ENCODE measurements around the gene AKIP1. TPM values are rescaled to one million over a fixed set of nuclear protein-coding genes. Genes with fewer than 3 reads are reported as not detected.

AKIP1 gene
- 10 to 100 TPM in 2 of 4 donors, 1 to 10 TPM in 2; 5.2 to 21.2 (median 11.0) TPM for total RNA-seq

GRCh38 chr11:8911029-8911823 lies at the start of gene AKIP1:
Gene AKIP1 (plus strand): TSS chr11:8911189. CDS start chr11:8911450, 261 bp downstream.
- DNase-seq: peak; percentile 95
- peak within 1 kb of the TSS; percentile 65 to 100 (median 72) for H3K4me3 ChIP-seq
- no peaks in the 10 kb centered on the region for H3K36me3 ChIP-seq
- H3K9me3 ChIP-seq: no peaks in the 10 kb centered on the region
- TF ChIP-seq EP300 (IDR thresholded peaks at IDR 0.05; ENCODE audit: low read depth) (no peak), CTCF (IDR thresholded peaks at IDR 0.05) (no peak), POLR2AphosphoS5 (IDR thresholded peaks at IDR 0.05) (peak; percentile 61 to 87 (median 70)), POLR2A (IDR thresholded peaks at IDR 0.05) (peak; percentile 40)
- no peaks in the 10 kb centered on the region for H3K27me3 ChIP-seq
- H3K27ac ChIP-seq: peak within 1 kb of the TSS; percentile 85 to 99 (median 94)
- 0% methylated on average over 33 of the region's 68 CpGs; no CpG with 5 or more reads in 1 of the 2 donors for WGBS, 2 donors (ENCODE audit: low coverage in 1 of 2)
- intact Hi-C loops (cut with DNase I; ENCODE audit: low total_unique reads): loop anchor here (5.0 kb wide), 1 partner anchor 51 kb away; the partner anchor contains the start of gene TMEM9B
- H3K4me1 ChIP-seq: peaks cover 10 to 31% (median 22%) of the 10 kb centered on the region in 4 donors
- in situ Hi-C loops (cut with MboI; ENCODE audit: low pct_ligation_motif_present in 1 of 4, low pct_unique_long_range_greater_than_20kb in 1 of 4, low sequenced_read_pairs in 3 of 4): no loop called here

- peak overlapping the region; percentile 42 to 66 (median 51) for H3K27ac ChIP-seq
These were observed 47.2 kb upstream of the AKIP1 start for GRCh38 chr11:8863838-8864237.

GRCh38 chr11:8865304-8865703 lies 45.7 kb upstream of the AKIP1 start:
- in situ Hi-C loops (cut with MboI; ENCODE audit: low pct_ligation_motif_present in 1 of 4, low pct_unique_long_range_greater_than_20kb in 1 of 4, low sequenced_read_pairs in 3 of 4) (no loop called here), intact Hi-C loops (cut with DNase I; ENCODE audit: low total_unique reads) (no loop called here)
- H3K36me3 ChIP-seq: no peaks in the 10 kb centered on the region
- no peak for DNase-seq
- H3K4me3 ChIP-seq: no peak overlapping the region
- no peaks in the 10 kb centered on the region for H3K27me3 ChIP-seq
- H3K4me1 ChIP-seq: peaks cover 0 to 41% (median 11%) of the 10 kb centered on the region in 4 donors
- no peaks in the 10 kb centered on the region for H3K9me3 ChIP-seq
- H3K27ac ChIP-seq: peak overlapping the region in 3 of 4 donors; percentile 42 to 66 (median 46)
- no peak for TF ChIP-seq POLR2A (IDR thresholded peaks at IDR 0.05)
- TF ChIP-seq CTCF (IDR thresholded peaks at IDR 0.05): no peak
- TF ChIP-seq EP300 (IDR thresholded peaks at IDR 0.05; ENCODE audit: low read depth): no peak
- TF ChIP-seq POLR2AphosphoS5 (IDR thresholded peaks at IDR 0.05): no peak

More at GRCh38 chr11:8863838-8864237, 47.2 kb upstream of the AKIP1 start:
- WGBS, 2 donors (ENCODE audit: low coverage in 1 of 2): 86% methylated on average over 1 of the region's 1 CpG; no CpG with 5 or more reads in 1 of the 2 donors
- in situ Hi-C loops (cut with MboI; ENCODE audit: low pct_ligation_motif_present in 1 of 4, low pct_unique_long_range_greater_than_20kb in 1 of 4, low sequenced_read_pairs in 3 of 4) (no loop called here), intact Hi-C loops (cut with DNase I; ENCODE audit: low total_unique reads) (no loop called here)
- no peaks in the 10 kb centered on the region for H3K9me3 ChIP-seq
- TF ChIP-seq POLR2A (IDR thresholded peaks at IDR 0.05) (no peak), CTCF (IDR thresholded peaks at IDR 0.05) (no peak), POLR2AphosphoS5 (IDR thresholded peaks at IDR 0.05) (no peak), EP300 (IDR thresholded peaks at IDR 0.05; ENCODE audit: low read depth) (no peak)
- H3K36me3 ChIP-seq: no peaks in the 10 kb centered on the region
- DNase-seq: no peak
- no peaks in the 10 kb centered on the region for H3K27me3 ChIP-seq
- H3K4me3 ChIP-seq: no peak overlapping the region
- H3K4me1 ChIP-seq: peaks cover 0 to 28% (median 7%) of the 10 kb centered on the region in 4 donors

GRCh38 chr11:8867035-8867434 lies 44.0 kb upstream of the AKIP1 start:
- DNase-seq: no peak
- intact Hi-C loops (cut with DNase I; ENCODE audit: low total_unique reads): no loop called here
- in situ Hi-C loops (cut with MboI; ENCODE audit: low pct_ligation_motif_present in 1 of 4, low pct_unique_long_range_greater_than_20kb in 1 of 4, low sequenced_read_pairs in 3 of 4): no loop called here
- Histone ChIP-seq H3K36me3 (no peaks in the 10 kb centered on the region), H3K4me1 (peaks cover 0 to 53% (median 14%) of the 10 kb centered on the region in 4 donors), H3K27ac (peak overlapping the region in 2 of 4 donors; percentile 27 to 48), H3K27me3 (peaks cover 9% of the 10 kb centered on the region), H3K9me3 (no peaks in the 10 kb centered on the region), H3K4me3 (no peak overlapping the region)
- 37 to 62% methylated on average over 2 to 6 of the region's 6 CpGs for WGBS, 2 donors (ENCODE audit: low coverage in 1 of 2)
- TF ChIP-seq CTCF (IDR thresholded peaks at IDR 0.05) (no peak), EP300 (IDR thresholded peaks at IDR 0.05; ENCODE audit: low read depth) (no peak), POLR2A (IDR thresholded peaks at IDR 0.05) (no peak), POLR2AphosphoS5 (IDR thresholded peaks at IDR 0.05) (no peak)

All from transverse colon (tissue), 4 donors.